ENCODE data around the gene CYP39A1.

DNA sequence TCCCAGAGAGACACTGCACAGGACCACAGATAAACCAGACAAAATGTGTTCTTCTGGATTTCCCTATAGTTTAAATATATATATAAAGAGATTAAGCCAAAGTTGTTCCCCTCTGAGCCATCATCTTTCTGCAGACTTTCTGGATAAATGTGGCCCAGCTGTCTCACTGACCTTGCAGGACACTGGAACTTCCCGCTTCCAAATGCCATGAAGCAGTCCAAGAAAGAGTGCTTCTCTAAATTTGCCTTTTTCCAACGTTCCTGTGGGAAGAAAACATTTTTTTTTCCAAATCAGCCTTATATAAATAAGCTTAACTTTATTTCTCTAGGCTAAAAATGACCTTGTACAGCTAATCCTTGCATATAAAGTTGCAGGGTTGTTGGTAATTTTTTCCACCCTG, 65.7 kb downstream of the CYP39A1 start:
- TF ChIP-seq, protein P1, sequence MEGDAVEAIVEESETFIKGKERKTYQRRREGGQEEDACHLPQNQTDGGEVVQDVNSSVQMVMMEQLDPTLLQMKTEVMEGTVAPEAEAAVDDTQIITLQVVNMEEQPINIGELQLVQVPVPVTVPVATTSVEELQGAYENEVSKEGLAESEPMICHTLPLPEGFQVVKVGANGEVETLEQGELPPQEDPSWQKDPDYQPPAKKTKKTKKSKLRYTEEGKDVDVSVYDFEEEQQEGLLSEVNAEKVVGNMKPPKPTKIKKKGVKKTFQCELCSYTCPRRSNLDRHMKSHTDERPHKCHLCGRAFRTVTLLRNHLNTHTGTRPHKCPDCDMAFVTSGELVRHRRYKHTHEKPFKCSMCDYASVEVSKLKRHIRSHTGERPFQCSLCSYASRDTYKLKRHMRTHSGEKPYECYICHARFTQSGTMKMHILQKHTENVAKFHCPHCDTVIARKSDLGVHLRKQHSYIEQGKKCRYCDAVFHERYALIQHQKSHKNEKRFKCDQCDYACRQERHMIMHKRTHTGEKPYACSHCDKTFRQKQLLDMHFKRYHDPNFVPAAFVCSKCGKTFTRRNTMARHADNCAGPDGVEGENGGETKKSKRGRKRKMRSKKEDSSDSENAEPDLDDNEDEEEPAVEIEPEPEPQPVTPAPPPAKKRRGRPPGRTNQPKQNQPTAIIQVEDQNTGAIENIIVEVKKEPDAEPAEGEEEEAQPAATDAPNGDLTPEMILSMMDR (IDR thresholded peaks at IDR 0.05 in 2 of 3, conservative IDR thresholded peaks at IDR 0.05 in 1 of 3; ENCODE audit: control insufficient read depth in 2 of 3, extremely low read depth in 1 of 3, insufficient read depth in 1 of 3, low read depth in 3 of 3, low read length in 3 of 3) = no peak
- TF ChIP-seq, protein P2, sequence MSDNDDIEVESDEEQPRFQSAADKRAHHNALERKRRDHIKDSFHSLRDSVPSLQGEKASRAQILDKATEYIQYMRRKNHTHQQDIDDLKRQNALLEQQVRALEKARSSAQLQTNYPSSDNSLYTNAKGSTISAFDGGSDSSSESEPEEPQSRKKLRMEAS (IDR thresholded peaks at IDR 0.05; ENCODE audit: low read depth, low read length) = no peak
- TF ChIP-seq RCOR1 (conservative IDR thresholded peaks at IDR 0.05; ENCODE audit: low read depth, low read length) (no peak), BCL11A (IDR thresholded peaks at IDR 0.05; ENCODE audit: low read depth, low read length) (no peak), CHD2 (IDR thresholded peaks at IDR 0.05; ENCODE audit: borderline replicate concordance, low read depth, low read length) (no peak), FOXM1 (IDR thresholded peaks at IDR 0.05; ENCODE audit: low read depth, low read length) (no peak), BCL3 (IDR thresholded peaks at IDR 0.05; ENCODE audit: borderline replicate concordance, insufficient read depth, low read depth, low read length, poor library complexity, severe bottlenecking) (no peak), MXI1 (IDR thresholded peaks at IDR 0.05; ENCODE audit: low read depth, low read length) (no peak), RFX5 (IDR thresholded peaks at IDR 0.05; ENCODE audit: low read depth, low read length) (no peak), SIX5 (IDR thresholded peaks at IDR 0.05; ENCODE audit: low read depth, low read length, severe bottlenecking) (no peak), ASH2L (IDR thresholded peaks at IDR 0.05; ENCODE audit: borderline replicate concordance, low read depth) (no peak), HDAC2 (IDR thresholded peaks at IDR 0.05) (no peak)

Measured in GM12878 (cell line).